GM19468 (cell line): ENCODE measurements around the gene OTUB2.

Experiments
- ATAC-seq: cut with Tn5 transposase; IDR thresholded peaks from one replicate; pipeline ENCODE4 v1.9.1; 2021; ENCODE audit warnings: mild to moderate bottlenecking, moderate library complexity, moderate number of reproducible peaks; ENCODE audit not compliant: unreplicated experiment; ENCODE audit errors: extremely low read depth

The OTUB2 gene

GRCh38 chr14:94018308-94018707 lies 7.8 kb upstream of the OTUB2 start:
- no peak for ATAC-seq

GRCh38 chr14:94019329-94019728 lies 6.8 kb upstream of the OTUB2 start:
- ATAC-seq, result no peak

GRCh38 chr14:94020267-94020666 lies 5.9 kb upstream of the OTUB2 start:
- ATAC-seq, result no peak

- ATAC-seq, result no peak
These were observed 5.1 kb upstream of the OTUB2 start for GRCh38 chr14:94021001-94021400.

- no peak for ATAC-seq
These were observed 4.6 kb upstream of the OTUB2 start for GRCh38 chr14:94021416-94022157.

GRCh38 chr14:94022532-94023411 lies 3.4 kb upstream of the OTUB2 start:
- ATAC-seq, result no peak

GRCh38 chr14:94024549-94024948 lies 1.6 kb upstream of the OTUB2 start:
- ATAC-seq, result no peak

GRCh38 chr14:94025720-94026119 lies 420 bp upstream of the OTUB2 start:
- no peak for ATAC-seq

GRCh38 chr14:94026889-94027469 lies 839 bp downstream of the OTUB2 start:
- no peak for ATAC-seq

GRCh38 chr14:94027566-94028449 lies 1.7 kb downstream of the OTUB2 start:
- ATAC-seq, result no peak

GRCh38 chr14:94028450-94028826 lies 2.3 kb downstream of the OTUB2 start:
- no peak for ATAC-seq

- no peak for ATAC-seq
These were observed 3.1 kb downstream of the OTUB2 start for GRCh38 chr14:94029265-94029664.

- no peak for ATAC-seq
These were observed 3.6 kb downstream of the OTUB2 start for GRCh38 chr14:94029671-94030203.

GRCh38 chr14:94030571-94030970 lies 4.4 kb downstream of the OTUB2 start:
- ATAC-seq, result no peak

GRCh38 chr14:94031161-94031882 lies 5.2 kb downstream of the OTUB2 start:
- no peak for ATAC-seq

GRCh38 chr14:94031883-94032279 lies 5.7 kb downstream of the OTUB2 start:
- ATAC-seq, result no peak

- no peak for ATAC-seq
These were observed 8.7 kb downstream of the OTUB2 start for GRCh38 chr14:94034886-94035285.

GRCh38 chr14:94036313-94037167 lies 10.4 kb downstream of the OTUB2 start:
- ATAC-seq, result no peak
